Renal cortical epithelial cell (primary cell): ENCODE data around the gene MTERF4. TPM values are rescaled to one million over a fixed set of nuclear protein-coding genes. Genes with fewer than 3 reads are reported as not detected.

Experiments used
- DNase-seq: peaks from one replicate; pipeline ENCODE4 v3.0.0-alpha.2; 2011; ENCODE audit warnings: low read depth
- total RNA-seq: library from RNA; depleted of rRNA; stranded (reverse); fragments of >200 nt; gene quantifications from 2 replicates; pipeline ENCODE4 v1.2.3, GENCODE V29; 2014

MTERF4 gene, protein sequence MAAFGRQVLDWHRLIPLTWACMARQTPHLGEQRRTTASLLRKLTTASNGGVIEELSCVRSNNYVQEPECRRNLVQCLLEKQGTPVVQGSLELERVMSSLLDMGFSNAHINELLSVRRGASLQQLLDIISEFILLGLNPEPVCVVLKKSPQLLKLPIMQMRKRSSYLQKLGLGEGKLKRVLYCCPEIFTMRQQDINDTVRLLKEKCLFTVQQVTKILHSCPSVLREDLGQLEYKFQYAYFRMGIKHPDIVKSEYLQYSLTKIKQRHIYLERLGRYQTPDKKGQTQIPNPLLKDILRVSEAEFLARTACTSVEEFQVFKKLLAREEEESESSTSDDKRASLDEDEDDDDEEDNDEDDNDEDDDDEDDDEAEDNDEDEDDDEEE
- 30.0 and 44.8 TPM in 2 replicates for total RNA-seq

DNA sequence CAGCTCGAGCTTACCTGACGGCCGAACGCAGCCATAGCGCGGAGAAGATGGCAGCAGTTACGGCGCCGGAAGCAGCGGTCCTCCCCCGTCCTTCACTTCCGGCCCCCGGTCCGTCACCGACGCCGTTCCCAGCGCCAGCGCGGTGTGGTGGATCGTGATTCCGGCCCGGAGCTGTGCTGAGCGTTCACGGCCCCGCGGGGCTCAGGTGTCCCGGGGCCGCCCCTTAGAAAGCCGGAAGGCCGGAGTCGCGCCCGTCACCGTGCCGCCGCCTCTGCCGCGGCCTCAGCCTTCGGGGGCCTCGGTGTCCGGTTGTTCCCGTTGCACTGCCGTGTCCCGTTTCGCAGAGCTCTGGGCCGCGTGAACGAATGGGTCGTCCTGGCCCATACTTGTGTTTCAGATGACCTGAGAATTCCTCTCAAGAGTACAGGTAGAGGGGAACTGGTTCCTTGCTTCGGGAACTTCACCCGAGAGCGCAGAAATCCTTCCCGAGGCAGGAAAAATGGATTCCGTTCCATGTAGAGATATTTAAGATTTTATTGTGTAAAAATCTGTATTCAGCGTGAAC lies at the start of gene MTERF4:
Gene MTERF4, minus strand, starts transcription at position 49 of the 565 bp plus-strand sequence. Its CDS starts 14 bp downstream, at position 35.
- DNase-seq = peak; percentile 51

GRCh38 chr2:241150660-241151530 lies 48.8 kb upstream of the MTERF4 start:
- DNase-seq = no peak

DNA sequence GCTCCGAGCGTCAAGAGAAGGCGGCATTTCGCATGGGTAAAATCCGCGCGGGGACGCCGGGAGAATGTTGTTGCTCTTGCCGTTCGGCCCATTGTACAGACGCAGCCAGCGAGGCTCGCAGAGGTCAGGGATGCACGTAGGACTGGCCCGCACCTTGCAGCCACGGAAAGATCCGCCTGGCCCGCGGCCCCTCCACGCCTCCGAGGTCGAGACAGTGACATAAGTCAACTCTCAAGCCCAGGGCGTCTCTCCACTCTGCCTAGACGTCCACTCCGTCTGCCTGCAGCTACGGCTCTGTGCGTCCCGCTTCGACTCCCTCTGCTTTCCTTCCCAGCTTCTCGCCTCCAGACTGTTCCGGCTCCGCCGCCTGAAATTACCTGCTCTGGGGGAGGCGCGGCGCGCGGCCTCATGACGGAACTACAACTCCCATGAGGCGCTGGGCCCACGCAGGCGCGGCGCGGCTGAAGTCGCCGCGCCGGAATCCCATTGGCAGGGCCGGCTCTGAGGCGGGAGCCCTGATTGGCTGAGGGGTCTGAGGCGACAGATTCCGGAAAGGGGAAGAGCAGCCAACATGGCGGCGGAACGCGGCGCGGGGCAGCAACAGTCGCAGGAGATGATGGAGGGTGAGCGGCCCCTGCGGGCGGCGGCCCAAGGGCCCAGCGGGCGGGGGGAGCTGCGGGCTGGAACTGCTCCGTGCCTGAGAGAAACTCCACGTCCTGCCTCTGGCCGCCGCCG lies 48.0 kb upstream of the MTERF4 start, which contains the start of gene PPP1R7:
Gene PPP1R7, plus strand, starts transcription at position 543 of the 735 bp plus-strand sequence. Its CDS starts 29 bp downstream, at position 572.
- DNase-seq = peak; percentile 85

DNA sequence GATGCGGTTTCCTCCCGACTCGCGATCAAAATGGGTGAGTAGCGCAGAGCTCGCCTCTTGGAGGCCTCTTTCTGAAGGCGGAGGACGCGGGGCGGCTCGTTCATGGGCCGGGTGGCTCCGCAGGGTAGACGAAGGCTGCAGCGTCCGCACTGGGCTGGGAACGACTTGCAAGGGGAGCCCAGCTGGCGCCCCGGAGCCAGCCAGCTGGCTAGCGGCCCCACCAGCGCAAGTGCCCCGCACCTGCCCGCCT lies 47.5 kb upstream of the MTERF4 start:
- no peak for DNase-seq

DNA sequence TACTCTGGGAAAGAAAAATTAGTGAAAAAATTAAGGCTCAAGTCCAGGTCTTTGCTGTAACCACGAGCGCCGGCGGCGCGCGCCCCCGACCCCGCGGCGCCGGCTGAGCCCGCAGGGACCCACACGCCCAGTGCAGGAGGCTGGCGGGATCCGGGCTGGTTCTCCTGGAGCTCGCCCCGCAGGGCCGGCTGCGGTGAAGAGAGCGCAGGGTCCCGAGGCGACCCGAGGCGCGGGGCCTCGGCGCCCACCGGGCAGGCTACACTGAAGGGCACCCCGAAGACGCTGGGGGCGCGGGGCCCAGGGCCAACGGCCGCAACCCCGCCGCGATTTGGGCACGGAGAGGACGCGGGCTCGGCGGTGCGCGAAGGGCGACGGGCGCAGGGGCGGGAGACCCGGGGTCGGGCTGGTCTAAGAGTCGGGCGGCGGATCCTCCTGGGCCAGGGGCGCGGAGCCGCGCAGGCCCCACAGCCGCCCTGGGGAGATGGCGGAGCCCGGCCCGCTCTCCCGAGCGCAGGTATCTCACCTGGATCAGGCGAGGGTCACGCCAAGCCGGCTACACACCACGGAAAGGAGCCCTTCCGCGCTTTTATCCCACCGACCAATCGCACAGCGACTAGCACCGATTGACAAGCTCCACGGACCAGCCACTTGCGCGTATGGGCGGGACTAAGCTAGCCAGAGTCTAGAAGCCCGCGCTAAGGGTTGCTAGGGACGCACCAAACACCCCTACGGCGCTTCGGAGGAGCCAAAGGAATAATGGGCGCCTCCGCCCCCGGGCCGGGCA lies 47.0 kb upstream of the MTERF4 start, which contains the start of gene PASK:
Gene PASK, minus strand, starts transcription at position 582 of the 784 bp plus-strand sequence. CDS start 6,440 bp downstream, outside the sequence.
- peak; percentile 93 for DNase-seq

DNA sequence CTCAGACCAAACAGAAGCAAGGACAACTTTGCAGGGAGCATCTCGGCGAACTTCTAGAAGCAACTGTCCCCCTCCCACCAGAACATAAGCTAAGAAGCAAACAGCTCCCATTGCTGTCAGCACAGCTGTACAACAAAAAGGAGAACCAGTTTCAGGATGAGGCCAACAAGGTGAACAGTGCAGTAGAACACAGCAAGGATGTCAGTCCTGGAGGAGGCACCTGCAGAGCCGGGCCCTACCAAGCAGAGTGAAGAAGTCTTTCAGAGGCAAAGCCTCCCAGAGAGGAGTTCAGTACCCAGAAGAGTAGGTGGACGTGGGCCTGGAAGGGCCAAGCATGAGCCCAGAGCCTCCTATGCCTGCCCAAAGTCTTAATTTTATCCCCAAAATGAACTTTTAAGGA lies 46.2 kb upstream of the MTERF4 start:
- no peak for DNase-seq

DNA sequence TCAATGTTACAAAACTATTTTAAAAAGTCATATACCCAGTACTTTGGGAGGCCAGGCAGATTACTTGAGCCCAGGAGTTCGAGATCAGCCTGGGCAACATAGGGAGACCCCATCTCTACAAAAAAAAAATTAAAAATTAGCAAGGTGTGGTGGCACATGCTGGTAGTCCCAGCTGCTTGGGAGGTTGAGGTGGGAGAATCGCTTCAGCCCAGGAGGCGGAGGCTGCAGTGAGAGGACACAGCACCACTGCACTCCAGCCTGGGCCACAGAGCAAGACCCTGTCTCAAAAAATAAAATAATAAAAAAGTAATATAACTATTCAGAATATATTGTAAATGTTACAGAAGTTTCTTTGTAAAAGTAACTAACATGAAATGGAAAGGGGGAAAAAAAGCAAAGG lies 45.2 kb upstream of the MTERF4 start:
- no peak for DNase-seq

- DNase-seq = no peak
Observed at GRCh38 chr2:241146286-241146685, 44.2 kb upstream of the MTERF4 start.

DNA sequence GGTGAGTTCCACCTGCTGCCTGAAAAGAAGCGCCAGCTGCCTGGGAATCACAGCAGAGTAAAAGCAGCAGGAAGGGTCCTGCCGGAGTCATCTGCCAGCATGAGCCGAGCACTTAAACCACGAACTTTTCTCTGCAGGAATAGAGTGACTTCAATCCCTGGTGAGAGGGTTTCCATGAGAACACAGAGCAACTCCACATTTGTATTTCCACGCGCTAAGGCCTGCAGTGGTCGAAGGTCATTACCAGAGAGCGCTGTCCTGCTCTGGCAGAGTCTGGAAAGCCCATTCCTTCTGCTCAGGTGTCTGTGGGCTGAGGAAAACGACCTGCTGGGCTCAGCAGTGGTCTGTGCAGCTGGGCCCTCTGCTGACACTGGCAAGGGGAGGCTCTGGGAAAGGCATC lies 40.5 kb upstream of the MTERF4 start:
- DNase-seq = no peak

DNA sequence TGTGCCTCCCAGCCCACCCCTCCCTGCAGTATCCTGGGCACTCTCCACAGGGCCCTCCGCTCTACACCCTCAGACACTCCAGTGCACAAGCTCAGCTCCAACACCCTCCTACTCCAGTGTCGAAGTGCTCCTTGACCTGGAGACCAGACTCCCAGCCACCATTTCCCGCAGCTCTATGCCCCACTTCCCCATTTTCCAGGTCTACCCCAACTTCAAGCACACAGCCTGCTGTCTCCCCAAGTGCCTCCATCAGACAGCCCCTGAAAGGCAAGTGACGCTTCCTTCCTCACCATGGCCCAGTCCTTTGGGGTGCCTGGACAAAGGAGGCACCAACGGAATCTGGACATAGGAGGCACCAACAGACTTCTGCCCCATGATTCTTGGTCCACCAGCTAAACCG lies 40.0 kb upstream of the MTERF4 start:
- no peak for DNase-seq

GRCh38 chr2:241141214-241141770 lies 39.2 kb upstream of the MTERF4 start:
- DNase-seq = no peak

DNA sequence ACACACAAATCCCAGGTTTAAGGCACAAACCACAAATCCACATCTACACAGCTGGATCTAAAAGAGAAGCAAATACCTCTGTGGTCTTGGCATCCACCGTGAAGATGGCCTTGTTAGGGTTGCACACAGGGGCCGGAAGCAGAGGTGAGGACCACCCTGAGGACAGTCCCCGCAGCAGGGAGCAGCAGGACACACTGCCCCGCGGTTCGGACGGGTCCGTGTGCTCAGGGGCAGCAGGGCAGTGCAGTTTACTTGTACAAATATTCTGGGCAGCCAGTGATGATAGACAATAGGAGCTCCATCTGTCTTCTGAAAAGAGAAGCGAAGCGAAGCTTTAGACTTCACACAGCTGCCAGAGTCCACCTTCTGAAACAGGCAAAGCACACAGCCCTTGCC lies 38.4 kb upstream of the MTERF4 start:
- DNase-seq = no peak

DNA sequence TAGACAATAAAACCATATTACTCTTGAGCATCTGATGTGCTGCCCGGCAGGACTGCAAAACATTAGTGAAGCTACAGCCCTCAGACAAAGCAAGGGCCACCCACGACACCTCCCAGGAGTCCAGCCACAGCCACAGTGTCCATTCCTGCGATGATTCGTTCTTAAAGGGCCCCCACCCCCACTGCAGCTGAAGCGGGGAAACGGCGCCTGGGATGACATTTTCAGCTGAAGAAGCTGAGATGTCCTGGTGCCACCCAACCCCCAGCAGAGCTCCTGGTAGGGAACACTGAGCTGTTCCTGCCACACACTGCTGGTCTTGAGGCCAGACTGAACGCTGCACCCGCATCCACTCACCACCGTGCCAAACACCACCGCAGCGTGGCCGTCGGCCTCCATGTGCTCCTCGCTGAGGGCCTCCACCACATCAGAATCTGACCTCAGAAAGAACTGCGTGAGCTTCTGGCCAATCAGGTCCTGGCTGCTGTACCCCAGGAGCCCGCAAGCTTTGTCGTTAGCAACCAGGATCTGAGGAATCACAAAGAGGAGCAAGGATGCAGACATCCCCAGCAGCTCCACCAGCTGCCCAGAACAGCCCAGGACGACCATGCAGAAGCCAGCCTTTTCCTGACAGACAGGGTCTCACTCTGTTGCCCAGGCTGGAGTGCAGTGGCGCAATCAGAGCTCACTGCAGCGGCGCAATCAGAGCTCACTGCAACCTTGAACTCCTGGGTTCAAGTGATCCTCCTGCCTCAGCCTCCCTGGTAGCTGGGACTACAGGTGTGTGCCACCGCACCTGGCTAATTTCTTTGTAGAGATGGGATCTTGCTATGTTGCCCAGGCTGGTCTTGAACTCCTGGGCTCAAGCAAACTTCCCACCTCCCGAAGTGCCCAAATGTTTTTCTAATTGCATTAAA lies 37.7 kb upstream of the MTERF4 start:
- DNase-seq = no peak

GRCh38 chr2:241138471-241138870 lies 36.4 kb upstream of the MTERF4 start:
- DNase-seq = no peak

DNA sequence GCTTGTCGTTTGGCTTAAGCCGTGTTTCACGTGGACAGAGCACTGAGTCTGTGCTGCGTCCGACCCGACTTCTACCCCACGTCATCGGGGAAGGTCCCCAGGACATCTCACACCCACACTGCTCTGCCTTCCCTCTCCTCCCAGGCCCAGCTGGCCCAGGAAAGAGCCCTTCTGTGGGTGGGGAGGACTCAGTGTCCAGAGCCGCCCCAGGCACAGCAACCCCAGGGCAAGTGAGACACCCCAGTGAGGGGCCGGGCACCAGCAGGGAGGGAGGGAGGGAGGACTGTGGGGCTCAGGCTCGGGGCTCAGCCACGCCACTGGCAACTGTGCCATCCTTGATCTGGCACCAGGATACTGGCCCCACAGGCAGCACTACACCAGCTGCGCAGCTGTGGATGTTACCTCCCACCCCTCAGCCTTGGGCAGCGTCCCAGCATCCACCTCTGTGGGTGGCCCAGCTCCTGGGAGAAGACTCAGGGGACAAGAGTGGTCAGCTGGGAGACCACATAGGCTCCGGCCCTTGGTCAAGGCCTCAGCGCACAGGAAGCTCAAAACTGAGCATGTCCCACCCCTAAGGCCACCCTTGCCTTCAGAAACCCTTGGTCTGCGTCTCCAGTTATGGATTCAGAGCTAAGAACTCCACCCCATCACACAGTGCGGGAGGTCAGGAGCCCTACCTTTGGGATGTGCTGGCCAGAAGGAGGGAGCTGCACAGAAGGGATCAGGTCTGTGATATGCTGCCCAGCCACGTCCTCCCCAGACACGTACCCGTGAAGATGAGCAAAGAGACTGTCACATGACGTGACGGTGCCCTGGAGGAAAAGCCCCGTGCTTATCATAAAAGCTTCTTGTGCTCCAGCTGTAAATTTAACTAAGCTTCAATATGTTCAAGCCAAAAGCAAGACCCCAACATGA lies 35.4 kb upstream of the MTERF4 start:
- no peak for DNase-seq

GRCh38 chr2:241136661-241137260 lies 34.7 kb upstream of the MTERF4 start:
- DNase-seq = no peak

DNA sequence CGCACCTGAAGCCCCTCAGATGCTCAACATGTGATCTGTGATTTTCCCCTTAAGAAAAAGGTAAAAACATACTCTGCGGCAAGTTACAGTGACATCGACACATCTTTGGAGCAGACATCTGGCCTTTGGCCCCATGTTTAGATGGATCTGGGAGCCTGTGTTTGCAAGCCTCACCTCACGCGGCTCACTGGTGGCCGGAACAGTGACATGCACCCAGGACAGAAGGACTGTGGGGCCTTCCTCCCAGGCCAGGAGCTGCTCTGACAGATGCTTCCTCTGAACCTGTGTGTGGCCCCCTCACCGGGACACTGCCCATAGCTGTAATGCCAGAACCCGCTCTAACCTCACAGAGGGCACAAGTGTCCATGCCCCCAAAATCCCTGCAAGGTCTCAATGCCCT lies 34.1 kb upstream of the MTERF4 start:
- no peak for DNase-seq

- no peak for DNase-seq
Observed at GRCh38 chr2:241135737-241136136, 33.6 kb upstream of the MTERF4 start.
